Bronchial epithelial cell (primary cell): Measurements from ENCODE around the gene TEX264. TPM values are rescaled to one million over a fixed set of nuclear protein-coding genes. Genes with fewer than 3 reads are reported as not detected.

Experiments
- DNase-seq: peaks from one replicate; pipeline ENCODE4 v3.0.0-alpha.2; 2010; ENCODE audit warnings: low read depth
- FAIRE-seq: peaks from 2 replicates; lab custom pipeline; 2011; peaks lifted over from hg19 to GRCh38; lab: Jason Lieb, UNC
- H3K27me3 ChIP-seq: 2 replicates; pipeline ENCODE4 v1.5.1; 2011; ENCODE audit warnings: low read length; ENCODE audit not compliant: control insufficient read depth, insufficient read depth
- H3K36me3 ChIP-seq: 2 replicates; pipeline ENCODE4 v1.5.1; 2011; ENCODE audit warnings: low read length; ENCODE audit not compliant: control insufficient read depth, insufficient read depth
- H3K4me3 ChIP-seq: 2 replicates; pipeline ENCODE4 v1.5.1; 2011; ENCODE audit warnings: mild to moderate bottlenecking, low read depth, low read length, control low read depth
- total RNA-seq: library from RNA; depleted of rRNA; stranded (reverse); fragments of >200 nt; gene quantifications from 2 replicates; pipeline ENCODE4 v1.2.1, GENCODE V29; 2014
- TF ChIP-seq, protein P1 (sequence below): IDR thresholded peaks from 2 replicates; pipeline ENCODE4 v1.5.1; 2011; ENCODE audit warnings: mild to moderate bottlenecking, moderate library complexity, low read length, control low read depth, inconsistent platforms; ENCODE audit not compliant: insufficient read depth, severe bottlenecking

Gene TEX264
- total RNA-seq, 1 donor from 2014 or later, result 52.9 TPM

DNA sequence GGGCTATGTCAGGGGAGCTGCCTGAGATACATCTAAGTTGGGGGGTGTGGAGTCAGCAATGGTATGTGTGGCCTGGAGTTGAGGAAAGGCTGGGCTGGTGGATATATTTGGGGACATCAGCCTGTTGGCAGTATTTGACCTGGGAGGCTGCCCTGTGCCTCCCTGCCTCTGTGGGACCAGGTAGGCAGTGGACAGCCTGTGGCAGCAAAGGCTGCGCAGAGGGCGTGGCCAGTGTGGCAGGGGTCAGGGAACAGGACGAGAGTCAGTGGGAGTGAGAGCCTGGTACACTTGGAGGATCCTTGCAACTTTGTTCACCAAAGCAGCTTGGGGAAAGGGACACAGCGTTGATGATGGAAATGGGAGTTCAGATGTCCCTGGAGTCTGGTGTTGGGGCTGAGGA, 15.0 kb downstream of the TEX264 start:
- FAIRE-seq (no peak), DNase-seq (no peak)
- H3K4me3 ChIP-seq, result no peak overlapping the region

DNA sequence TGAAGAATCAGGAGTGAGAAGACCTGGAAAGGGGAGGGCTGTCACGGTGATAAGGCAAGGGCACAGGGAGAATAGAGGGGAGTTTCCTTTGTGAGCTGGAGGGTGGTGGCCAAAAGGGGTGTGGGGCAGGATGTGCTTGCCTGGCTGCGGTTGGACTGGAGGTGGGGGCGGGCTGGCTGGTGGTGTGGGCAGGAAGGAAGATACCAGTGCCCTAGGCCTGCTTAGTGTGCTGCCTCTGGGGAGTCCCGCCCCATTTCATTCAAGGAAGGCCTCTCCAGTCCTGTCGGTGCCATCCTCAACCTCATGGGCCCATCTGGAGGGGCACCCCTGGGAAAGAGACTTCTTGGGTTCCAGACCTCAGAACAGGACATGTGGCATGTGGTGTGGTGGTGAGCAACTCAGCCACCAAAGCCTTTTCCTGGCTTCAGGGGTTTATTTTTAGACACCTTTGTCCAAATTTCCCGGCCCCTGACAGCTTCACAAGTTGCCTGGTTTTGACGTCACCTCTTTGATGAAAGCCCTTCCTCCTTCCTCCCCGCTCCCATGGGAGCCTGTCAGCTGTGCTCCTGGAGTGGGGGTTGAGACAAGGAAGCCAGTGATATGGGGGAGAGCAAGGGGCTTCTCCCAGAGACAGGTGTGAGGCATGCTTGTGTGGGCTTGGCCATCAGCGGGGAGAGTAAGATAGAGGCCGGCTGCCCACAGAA, 15.6 kb downstream of the TEX264 start:
- Histone ChIP-seq H3K4me3 (no peak overlapping the region), H3K27me3 (no peaks in the 10 kb centered on the region), H3K36me3 (peaks cover 16% of the 10 kb centered on the region)
- peak; percentile 52 for DNase-seq
- FAIRE-seq, result no peak
- TF ChIP-seq, protein P1, sequence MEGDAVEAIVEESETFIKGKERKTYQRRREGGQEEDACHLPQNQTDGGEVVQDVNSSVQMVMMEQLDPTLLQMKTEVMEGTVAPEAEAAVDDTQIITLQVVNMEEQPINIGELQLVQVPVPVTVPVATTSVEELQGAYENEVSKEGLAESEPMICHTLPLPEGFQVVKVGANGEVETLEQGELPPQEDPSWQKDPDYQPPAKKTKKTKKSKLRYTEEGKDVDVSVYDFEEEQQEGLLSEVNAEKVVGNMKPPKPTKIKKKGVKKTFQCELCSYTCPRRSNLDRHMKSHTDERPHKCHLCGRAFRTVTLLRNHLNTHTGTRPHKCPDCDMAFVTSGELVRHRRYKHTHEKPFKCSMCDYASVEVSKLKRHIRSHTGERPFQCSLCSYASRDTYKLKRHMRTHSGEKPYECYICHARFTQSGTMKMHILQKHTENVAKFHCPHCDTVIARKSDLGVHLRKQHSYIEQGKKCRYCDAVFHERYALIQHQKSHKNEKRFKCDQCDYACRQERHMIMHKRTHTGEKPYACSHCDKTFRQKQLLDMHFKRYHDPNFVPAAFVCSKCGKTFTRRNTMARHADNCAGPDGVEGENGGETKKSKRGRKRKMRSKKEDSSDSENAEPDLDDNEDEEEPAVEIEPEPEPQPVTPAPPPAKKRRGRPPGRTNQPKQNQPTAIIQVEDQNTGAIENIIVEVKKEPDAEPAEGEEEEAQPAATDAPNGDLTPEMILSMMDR, result no peak

More for the DNA sequence above, 15.0 kb downstream of the TEX264 start:
- TF ChIP-seq, protein P1, result no peak
- Histone ChIP-seq H3K27me3 (no peaks in the 10 kb centered on the region), H3K36me3 (peaks cover 15% of the 10 kb centered on the region)

DNA sequence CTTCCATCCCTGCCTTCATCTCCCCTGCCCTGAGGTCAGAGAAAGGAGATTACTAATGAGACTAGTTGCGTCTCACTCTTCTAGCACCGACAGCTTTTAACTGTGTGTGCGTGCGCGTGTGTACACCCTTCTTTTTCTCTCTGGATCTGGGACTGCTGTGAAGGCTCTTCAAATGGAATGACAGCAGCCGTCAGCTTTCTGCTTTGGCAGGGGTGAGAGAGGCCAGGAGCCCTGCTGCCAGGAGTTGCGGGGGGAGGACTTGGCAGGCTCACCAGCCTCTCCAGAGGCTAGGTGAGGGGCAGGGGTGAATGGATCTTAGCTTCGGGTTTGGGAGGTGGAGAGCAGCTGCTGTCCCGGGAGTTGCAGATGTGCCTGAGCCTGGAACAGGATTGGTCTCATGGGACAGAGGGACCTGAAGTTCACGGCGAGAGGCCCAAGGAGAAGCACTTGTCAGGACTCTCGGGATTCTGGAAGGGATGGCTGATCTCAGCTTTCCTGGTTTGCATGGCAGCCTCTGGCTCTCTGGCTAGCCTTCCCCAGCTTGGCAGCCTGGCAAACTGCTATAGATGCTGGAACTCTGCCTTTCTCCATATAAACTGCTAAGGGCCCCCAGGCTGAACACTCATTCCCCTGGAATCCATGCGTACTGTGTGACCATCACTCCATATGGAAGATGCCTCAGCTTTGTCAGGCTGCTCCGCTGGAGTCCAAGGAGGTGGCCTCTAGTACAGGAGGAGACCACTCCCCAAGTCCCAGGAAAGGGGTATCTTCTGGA, 16.6 kb downstream of the TEX264 start:
- no peak for DNase-seq
- H3K4me3 ChIP-seq, result no peak overlapping the region

DNA sequence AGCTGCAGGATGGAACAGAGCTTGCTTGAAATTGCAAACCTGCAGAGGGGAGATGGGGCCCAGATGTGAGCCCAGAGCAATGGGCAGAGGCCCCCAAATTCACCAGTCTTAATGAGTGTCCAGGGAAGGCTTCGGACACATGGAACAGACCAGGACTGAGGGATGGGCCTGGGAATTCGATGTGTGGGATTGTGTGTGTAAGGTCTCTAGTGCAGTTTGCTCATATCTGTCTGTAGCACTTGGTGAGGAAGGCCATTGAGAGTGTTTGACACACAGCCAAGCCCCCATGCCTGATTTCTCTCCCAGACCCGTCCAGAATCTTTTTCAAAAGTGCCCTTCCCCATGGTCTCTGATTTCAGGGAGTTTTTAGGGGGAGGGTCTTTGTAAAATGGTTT, 17.2 kb downstream of the TEX264 start:
- TF ChIP-seq, protein P1, result no peak
- peaks cover 17% of the 10 kb centered on the region for H3K36me3 ChIP-seq
- H3K27me3 ChIP-seq, result no peaks in the 10 kb centered on the region
- DNase-seq (no peak), FAIRE-seq (peak; percentile 13)
- H3K4me3 ChIP-seq, result no peak overlapping the region

More for the DNA sequence above, 16.6 kb downstream of the TEX264 start:
- TF ChIP-seq, protein P1, result no peak
- Histone ChIP-seq H3K36me3 (peaks cover 17% of the 10 kb centered on the region), H3K27me3 (no peaks in the 10 kb centered on the region)
- no peak for FAIRE-seq

DNA sequence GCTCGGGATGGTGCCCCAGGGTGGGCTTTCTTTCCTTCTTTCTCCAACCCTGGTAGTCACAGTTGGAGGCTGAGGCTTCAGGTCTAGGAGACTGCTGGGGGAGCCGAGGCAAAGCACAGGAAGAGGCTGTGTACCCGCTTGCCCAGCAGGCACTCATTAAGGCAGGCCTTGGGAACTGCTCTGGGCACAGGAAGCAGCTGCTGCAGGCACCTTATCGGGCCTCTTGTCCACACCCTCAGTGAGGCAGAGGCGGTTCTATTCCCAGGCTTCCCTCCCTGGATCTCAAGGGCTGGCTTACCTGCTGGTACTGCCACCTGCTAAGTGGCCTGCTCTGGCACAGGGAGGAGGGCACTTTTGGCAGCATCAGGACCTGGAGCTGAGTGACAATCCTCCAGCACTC, 20.0 kb downstream of the TEX264 start:
- peaks cover 17% of the 10 kb centered on the region for H3K36me3 ChIP-seq
- FAIRE-seq (no peak), DNase-seq (no peak)
- TF ChIP-seq, protein P1, result no peak
- H3K4me3 ChIP-seq, result no peak overlapping the region
- H3K27me3 ChIP-seq, result no peaks in the 10 kb centered on the region
